ENCODE data around the gene ZNF32. TPM values are rescaled to one million over a fixed set of nuclear protein-coding genes. Genes with fewer than 3 reads are reported as not detected.

Gene ZNF32
- total and polyA plus RNA-seq, 3 experiments from 2014 or later = 17.4 to 86.3 (median 17.7) TPM

Other genes starting within 250 kb of the ZNF32 start
- 100 to 1,000 TPM; 562 to 566 TPM for gene HNRNPF, start 239.7 kb downstream of the ZNF32 start, total RNA-seq
- 261 TPM for gene HNRNPF, start 239.7 kb downstream of the ZNF32 start, polyA plus RNA-seq
- 1 to 10 TPM; 1.5 to 4.2 TPM for gene ZNF487, start 211.8 kb downstream of the ZNF32 start, total RNA-seq
- 7.9 TPM for gene ZNF487, start 211.8 kb downstream of the ZNF32 start, polyA plus RNA-seq
- 1 to 10 TPM; 1.4 to 1.6 TPM for gene ZNF239, start 74.3 kb downstream of the ZNF32 start, total RNA-seq
- gene ZNF239, start 74.3 kb downstream of the ZNF32 start, polyA plus RNA-seq = 0.90 TPM
- 1 to 10 TPM; 5.5 to 7.6 TPM for gene ZNF485, start 42.4 kb downstream of the ZNF32 start, total RNA-seq
- gene ZNF485, start 42.4 kb downstream of the ZNF32 start, polyA plus RNA-seq = 5.4 TPM

Measured in CD8-positive, alpha-beta memory T cell (primary cell).